Hypothalamus (tissue), 51 donors: ENCODE measurements around the gene HADH.
"Not testable (repeated sequence)": the region's sequence is repeated elsewhere in the genome, so short reads cannot be mapped to it uniquely, and the experiment has no call there.

Experiments used
- DNase-seq, 51 donors: peaks; one replicate each; lab custom pipeline; 2025; lab: John Stamatoyannopoulos, UW

HADH gene

DNA sequence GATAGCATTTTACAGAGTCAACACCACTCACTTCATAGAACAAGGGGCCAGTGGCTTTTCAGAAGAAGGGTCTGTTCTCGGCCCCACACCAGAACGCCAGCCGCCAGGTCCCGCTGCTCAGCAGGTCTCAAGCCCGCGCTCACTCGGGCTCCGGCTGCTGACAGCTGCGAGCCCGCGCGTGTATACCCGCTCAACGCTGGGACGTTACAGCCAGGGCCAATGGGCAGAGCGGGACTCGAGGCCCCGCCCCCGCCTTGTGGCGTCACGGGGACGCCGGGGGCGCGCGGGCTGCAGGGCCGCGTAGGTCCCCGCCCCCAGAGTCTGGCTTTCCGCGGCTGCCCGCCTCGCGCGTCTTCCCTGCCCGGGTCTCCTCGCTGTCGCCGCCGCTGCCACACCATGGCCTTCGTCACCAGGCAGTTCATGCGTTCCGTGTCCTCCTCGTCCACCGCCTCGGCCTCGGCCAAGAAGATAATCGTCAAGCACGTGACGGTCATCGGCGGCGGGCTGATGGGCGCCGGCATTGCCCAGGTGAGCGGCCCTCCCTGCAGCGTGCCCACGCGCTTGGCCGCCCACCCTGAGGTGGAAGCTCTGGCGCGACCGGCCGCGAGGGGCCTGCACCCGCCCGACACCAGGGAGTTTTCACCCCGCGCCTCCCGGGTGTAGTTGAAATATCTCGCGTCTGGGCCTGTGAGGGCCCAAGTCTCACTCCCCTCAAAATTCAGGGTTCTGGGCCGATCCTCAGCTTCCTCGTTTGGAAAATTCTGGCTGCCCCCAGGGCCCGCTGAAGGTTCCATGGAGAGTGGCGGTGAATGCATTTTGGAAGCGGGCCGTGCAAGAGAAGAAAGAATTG is at the start of gene HADH:
TSS of gene HADH (plus strand) at position 353 of the 850 bp plus-strand sequence. CDS start at position 397, 44 bp downstream.
- peak; percentile 41 to 97 (median 89) for DNase-seq

DNA sequence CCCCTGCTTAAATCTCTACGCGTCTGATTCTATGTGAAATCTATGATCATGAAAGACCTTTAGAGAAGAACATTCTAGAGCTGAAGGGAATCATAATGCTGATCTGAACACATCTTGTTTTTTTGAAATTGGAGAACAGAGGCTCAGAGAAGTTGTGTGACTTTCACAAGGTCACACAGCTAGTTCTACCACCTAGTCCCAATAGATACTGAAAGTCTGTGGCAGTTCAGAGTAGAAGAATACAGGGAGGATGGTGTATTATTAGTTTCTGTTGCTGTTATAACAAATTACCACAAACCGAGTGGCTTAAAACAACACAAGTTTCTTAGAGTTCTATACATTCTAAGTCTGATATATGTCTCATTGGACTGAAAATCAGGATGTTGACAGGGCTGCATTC is 43.9 kb upstream of the HADH start:
- no peak for DNase-seq

DNA sequence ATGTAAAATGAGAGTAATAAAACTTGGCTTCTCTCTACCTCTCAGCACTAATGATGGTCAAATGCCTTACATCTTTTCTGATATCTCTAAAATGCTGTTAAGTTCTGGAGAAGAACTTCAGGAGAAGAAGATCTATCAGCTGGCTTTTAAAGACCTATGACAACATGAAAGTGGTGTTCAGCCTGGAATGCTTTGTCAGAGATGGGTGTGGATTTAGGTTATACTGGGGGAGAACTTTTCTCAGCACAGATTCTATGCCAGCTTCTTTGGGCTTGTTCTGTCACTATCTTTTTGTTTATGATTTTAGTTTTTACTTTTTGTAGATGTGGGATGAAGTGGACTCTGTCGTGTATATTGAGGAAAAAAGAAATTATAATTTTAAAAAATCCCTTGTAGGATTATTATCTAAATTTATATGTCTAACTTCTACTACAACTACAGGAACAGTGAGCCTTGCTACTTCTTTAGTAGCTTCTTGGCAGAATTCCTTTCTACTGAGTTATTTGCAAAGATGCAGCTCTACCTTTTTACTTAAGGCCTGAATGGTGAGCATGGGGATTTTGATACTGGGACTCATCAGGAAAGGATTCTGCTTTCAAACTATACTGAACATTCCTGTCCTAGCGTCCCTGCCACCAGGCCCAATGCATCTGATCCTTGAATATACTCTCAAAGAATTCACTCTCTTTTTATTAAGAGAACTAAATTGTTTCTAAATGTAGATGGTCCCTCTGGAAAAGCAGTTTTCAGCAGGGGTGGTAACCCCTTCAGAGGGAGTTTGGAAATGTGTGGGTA is 38.7 kb upstream of the HADH start:
- DNase-seq, result no peak

DNA sequence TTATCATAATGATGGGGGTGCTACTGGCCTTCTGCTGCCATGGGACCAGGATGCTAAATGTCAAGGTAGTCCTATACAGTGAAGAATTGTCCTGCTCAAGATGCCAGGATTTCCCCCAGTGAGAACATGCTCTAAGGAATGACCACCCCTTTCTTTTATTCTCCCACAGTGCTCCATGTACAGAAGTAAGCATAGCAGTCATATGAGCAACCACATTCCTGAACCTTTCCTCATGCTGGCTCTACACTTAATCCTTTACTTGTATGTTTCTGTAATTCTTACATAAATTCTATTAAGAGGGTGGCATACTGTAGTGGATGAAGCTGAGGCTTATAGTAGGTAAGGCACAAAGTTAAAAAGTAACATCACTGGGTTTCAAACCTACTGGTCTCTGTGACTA is 38.1 kb upstream of the HADH start:
- DNase-seq, result no peak

DNA sequence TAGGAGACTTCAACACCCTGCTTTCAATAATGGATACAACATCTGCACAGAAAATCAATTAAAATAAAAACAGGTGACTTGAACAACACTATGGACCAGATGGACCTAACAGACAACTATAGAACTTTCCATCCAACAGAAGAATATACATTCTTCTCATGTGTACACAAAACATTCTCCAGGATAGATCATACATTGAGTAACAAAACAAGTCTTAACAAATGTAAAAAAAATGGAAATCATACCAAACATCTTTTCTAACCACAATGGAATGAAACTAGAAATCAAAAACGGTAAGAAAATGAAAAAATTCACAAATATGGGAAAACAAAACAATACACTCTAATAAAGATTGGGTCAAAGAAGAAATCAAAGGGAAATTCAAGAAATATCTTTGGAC is 33.7 kb upstream of the HADH start:
- no peak for DNase-seq

DNA sequence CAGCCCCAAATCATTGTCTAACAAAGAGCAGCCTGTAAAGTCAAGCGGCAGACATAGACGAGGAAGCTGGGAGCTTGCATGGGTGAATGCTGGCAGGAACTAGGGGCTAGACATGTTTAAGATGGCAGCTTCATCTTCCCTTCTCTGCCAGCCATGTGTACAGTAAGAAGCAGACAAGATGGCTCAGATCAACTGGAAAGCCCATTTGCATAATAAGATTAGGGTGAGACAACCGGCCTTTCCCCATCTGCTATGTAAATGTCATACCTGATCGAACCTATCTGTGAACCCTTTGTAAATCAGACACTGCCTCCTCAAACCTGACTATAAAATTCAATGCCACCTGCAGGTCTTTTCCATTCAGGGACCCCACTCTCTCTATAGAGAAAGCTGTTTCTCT is 22.8 kb upstream of the HADH start:
- no peak for DNase-seq

DNA sequence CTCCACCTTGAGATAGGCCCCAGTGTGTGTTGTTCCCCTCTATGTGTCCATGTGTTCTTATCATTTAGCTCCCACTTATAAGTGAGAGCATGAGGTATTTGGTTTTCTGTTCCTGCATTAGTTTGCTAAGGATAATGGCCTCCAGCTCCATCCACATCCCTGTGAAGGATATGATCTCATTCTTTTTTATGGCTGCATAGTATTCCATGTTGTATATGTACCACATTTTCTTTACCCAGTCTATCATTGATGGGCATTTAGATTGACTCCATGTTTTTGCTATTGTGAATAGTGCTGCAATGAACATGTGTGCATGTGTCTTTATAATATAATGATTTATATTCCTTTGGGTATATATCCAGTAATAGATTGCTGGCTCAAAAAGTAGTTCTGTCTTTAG is 22.2 kb upstream of the HADH start:
- not testable (repeated sequence) for DNase-seq

DNA sequence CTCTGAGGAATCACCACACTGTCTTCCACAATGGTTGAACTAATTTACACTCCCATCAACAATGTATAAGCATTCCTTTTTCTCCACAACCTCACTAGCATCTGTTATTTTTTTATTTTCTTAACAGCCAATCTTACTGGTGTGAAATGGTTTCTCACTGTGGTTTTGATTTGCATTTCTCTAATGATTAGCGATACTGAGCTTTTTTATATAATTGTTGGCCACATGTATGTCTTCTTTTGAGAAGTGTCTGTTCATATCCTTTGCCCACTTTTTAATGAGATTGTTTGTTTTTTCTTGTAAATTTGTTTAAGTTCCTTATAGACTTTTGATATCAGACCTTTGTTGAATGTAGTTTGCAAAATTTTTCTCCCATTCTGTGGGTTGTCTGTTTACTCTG is 21.8 kb upstream of the HADH start:
- not testable (repeated sequence) for DNase-seq

DNA sequence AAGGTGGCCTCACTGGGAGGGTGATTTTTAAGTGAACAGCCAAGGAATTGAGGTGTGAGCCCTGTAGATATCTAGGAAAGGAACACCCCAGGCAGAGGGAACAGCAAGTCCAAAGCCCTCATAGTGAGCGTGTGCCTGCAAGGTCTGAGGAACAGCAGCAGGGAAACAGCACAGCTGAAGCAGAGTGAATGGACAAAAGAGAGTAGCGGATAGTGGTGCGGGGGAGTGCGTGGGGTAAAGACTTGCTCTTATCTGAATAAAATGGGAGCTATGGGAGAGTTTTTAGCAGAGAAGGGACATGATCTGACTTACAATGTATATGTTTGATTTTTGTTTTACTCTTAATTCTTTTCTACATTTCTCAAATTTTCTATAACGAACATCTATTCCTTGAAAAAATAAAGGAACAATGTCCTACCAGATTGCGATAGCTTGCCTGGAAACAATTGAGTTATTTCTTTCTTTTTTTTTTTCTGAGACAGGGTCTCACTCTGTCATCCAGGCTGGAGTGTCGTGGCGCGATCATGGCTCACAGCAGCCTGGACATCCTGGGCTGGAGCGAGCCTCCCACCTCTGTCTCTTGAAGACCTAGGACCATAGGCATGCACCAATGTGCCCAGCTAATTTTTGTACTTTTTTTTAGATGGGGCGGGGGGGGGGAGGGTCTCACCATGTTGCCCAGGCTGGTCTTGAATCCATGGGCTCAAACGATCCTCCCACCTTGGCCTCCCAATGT is 19.5 kb upstream of the HADH start:
- DNase-seq, result peak in 7 of 51 donors; percentile 2 to 19 (median 4)

DNA sequence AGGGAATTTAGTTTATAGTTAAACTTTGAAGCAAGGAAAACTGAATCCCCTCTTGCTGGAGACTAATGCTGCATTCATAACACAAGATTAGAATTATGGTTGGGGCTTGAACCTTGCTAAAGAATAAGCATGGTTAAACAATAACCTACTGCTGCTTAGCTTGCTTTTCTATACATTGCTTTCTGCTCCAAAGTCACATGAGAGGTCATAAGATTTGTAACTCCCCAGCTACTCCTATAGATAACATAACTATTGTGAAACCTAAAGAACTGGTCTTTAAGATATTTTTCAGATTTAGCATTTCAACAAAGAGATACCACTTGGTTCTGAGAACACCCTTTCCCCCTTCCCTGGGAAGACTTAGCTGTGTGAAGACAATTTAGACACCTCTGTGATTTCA is 17.1 kb upstream of the HADH start:
- DNase-seq, result no peak

DNA sequence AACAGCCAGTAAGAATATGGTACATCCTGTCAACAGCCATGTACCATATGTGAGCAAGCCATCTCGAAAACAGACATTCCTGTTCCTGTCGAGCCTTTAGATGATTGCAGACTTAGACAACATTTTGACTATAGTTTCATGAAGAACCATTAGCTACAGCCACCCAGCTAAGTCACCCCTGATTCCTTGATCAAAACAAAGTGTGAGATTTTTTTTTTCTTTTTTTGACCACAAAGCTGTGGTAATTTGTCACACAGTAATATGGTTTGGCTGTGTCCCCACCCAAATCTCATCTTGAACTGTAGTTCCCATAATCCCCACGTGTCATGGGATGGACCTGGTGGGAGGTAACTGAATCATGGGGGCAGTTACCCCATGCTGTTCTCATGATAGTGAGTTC is 15.2 kb upstream of the HADH start:
- DNase-seq, result no peak

DNA sequence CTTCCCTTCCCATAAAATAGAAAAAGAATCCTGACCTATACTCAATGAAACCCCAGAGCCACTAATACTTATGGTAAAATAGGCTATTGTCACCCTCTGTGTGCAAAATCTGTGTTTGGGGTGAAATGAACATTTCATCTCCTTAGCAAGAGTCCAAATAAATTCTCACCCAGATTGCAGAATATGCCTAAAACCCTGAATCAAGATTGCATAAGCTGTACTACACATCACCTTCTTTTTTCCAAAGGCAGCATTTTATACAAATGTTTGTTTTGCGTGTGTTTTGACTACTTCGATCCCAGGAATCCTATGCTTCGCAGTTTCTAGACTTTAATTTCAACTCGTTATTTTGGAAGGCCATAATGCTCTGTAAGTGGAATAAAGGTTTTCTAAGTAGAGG is 12.2 kb upstream of the HADH start:
- DNase-seq, result peak in 2 of 51 donors; percentile 20 to 29

DNA sequence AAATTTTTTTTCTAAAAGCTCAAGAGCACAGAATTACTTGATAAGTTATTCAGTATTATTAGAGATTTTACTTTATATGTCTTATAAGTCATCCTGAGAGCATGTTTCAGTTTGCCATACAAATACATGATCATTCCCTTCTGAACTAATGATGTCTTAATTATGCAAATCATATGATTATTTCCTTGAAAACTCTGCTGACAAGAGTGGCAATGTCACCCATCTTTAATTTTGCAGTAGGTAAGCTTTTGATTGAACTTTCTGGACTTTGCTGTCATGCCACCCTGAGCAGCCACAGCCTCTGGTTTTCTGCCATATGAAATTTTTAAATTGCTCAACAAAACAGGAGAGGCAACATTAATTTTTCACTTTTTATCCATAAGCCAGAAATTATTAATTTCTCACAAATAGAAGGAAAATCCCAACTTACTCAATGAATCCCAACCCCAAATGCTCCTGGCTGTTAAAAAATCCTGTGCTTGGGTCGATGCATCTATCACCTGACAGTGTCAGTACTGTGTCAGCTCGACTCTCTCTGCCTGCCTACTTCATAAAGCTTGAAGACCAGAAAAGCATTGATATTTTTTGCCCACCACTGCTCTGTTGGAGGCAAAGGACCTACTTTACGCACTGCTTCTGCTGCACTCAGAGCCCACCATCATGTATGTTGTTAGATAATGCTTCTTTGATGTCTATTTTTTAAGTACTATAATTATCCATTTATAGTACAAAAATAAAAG is 11.6 kb upstream of the HADH start:
- peak in 3 of 51 donors; percentile 3 to 72 (median 17) for DNase-seq

DNA sequence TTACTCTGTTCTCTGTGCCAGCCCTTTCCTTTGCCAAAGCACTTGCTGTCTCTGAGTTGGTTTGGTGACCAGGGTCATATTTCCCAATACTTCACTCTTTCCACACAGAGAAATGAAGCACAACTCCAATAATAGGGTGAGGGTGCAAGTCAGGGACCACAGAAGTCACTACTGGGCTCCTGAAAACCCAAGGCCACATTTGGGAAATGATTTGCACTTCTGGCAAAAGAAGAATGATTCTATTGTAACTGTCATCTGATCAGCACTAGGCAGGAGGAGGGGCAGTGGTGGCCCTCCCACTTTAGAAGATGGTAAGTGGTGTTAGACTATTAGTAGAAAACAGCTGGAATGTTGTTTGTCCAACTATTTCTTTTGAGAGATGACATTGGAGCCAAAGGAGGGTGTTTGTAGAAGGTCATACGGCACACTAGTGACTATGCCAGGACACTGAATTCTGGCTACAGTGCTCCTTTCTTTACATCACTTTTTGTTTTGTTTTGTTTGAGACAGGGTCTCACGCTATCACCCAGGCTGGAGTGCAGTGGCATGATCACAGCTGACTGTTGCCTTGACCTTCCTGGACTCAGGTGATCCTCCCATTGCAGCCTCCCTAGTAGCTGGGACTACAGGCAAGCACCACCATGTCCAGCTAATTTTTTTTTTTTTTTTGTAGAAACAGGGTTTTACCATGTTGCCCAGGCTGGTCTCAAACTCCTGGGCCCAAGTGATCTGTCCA is 10.8 kb upstream of the HADH start:
- DNase-seq, result peak in 29 of 51 donors; percentile 6 to 75 (median 29)

DNA sequence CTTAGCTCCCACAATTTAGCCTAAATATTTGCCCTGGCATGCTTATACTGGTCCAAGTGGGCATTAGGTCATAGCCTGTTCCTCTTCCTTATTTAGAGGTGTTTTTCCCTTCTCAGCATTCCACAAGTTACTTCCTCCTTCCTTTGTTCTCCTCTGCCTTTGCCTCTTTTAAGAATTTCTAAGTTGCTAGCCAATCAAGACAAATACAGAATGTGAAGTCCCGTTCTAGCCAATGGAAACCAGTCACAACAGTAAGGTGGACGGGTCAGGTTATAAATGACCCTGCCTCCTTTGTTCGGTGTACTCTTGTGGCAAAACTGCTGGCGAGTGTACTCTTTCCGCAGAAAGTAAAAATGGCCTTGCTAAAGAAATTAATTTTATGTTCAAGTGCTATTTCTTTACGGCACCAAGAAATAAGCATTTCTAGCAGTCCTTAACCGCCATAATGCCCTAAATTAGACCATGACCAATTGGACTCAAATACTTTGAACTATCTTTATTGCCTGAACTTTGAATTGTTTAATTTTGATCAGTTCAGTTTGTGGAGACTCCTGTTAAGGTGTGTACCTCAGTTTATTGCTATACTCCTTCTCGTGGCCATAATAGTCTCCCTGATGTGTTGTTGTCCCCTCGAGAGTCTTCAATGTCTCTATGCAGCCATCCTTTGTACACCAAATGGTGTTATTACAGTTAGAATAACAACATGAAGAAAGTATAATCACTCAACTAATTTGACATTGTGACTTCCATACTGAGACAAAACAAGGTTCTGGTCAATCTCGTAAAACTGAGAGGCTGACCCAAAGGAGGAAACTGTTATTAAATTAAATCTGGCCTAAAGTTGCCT is 1.6 kb upstream of the HADH start:
- no peak for DNase-seq

DNA sequence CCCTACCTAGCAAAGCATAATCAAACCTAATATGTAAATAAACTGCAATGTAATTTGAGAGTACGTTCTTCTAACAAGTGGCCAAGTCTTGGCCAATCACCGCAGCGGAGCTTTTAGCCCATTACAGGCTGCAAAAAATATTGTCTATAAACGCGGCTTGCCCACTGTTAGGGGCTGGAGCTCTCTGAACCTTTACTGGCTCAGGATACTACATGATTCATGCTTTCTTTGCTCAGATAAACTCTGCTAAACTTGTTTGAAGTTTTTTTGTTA is 990 bp upstream of the HADH start:
- no peak for DNase-seq

DNA sequence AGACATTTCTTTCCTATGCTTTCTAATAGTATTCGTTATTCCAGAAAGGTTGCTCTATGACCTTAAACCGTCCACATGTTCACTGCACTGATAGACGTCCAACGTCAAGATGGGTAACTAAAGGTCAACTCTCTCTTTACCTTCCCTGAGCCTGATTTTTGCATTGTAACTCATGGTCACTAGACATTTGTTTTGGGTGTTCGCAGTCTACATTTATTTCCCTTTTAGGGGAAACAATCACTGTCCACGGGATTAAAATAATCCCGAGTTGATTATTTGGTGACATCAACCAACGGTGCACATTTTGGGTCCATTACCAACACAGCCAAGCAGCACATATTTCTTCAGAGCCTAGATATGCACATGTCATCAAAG is 540 bp upstream of the HADH start:
- DNase-seq, result no peak

DNA sequence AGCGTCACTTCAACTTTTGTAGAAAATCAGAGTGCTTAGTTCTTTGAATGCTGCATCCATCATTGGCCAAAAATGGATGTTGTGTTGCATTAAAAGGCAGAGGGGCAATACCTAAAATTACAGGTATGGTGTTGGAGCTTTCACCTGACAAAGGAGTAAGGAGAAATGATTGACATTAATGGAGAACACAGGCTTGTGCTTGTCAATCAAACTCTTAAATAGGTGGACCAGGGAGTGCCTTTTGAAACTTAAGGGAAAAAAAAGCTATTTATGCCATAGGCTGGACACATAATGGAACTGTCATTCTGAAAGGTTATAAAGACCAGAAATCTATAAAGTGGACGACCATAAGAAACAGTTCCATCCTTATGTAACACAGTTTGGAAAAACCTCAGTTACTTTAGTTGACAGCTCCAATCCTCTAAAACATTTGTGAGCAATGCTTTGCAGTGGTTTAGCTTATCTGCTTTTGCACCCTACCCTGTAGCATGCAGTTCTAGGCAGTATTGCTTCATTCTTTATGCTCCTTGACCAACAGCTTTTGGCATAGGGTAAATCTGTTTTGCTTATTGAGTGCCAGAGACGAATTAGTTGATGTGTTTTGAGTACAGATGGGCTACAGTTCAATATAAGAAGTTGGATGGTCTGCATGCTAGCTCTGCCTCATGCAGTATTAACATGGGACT is 2.4 kb downstream of the HADH start:
- DNase-seq, result no peak

DNA sequence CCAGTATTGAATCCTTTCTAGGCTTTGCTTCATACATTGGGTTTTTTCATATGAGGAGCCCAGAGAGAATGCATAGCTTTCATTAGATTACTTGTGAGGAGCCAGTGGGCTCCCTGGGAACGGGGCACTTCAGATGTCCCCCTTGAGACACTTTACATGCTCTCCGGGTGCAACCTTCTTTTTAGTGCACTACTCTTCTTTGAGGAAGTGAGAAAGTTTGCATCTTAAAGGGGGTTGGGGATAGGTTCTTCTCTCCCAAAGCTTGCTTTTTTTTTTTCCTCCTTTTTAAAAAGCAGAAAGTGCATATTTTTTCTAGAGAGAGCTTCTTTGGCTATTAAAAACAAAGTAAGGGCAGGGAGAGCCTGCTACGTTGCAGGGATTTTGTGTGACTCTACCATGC is 4.3 kb downstream of the HADH start:
- no peak for DNase-seq
